HEK293 (cell line): ENCODE data around the gene ZNHIT3.

Experiments
- AEBP2 ChIP-seq: fragments of 450-650 bp; formaldehyde crosslinking; IDR thresholded peaks from 2 replicates; pipeline ENCODE4 v1.5.1; 2016; ENCODE audit warnings: missing biosample characterization, missing genetic modification characterization, borderline replicate concordance
- ATF2 ChIP-seq: fragments of 450-650 bp; formaldehyde crosslinking; IDR thresholded peaks from 2 replicates; pipeline ENCODE4 v1.5.1; 2016; ENCODE audit warnings: missing biosample characterization, missing genetic modification characterization, low read depth
- ELK4 ChIP-seq: IDR thresholded peaks from 2 replicates; pipeline ENCODE4 v1.6.1; 2011; ENCODE audit warnings: mild to moderate bottlenecking, low read depth, low read length, borderline replicate concordance
- GLIS2 ChIP-seq: fragments of 450-650 bp; formaldehyde crosslinking; IDR thresholded peaks from 2 replicates; pipeline ENCODE4 v1.5.1; 2016; ENCODE audit warnings: missing biosample characterization, missing genetic modification characterization
- HOXC10 ChIP-seq: sonication (generic); formaldehyde crosslinking; IDR thresholded peaks from 2 replicates; pipeline ENCODE4 v1.8.1; 2023; ENCODE audit warnings: mild to moderate bottlenecking, missing genetic modification reagents
- HOXD13 ChIP-seq: sonication (generic); formaldehyde crosslinking; IDR thresholded peaks from 2 replicates; pipeline ENCODE4 v1.8.0; 2022; ENCODE audit warnings: missing genetic modification reagents, borderline replicate concordance
- KLF1 ChIP-seq: fragments of 450-650 bp; formaldehyde crosslinking; IDR thresholded peaks from 2 replicates; pipeline ENCODE4 v1.5.1; 2016; ENCODE audit warnings: missing biosample characterization, missing genetic modification characterization
- KLF10 ChIP-seq: fragments of 450-650 bp; IDR thresholded peaks from 2 replicates; pipeline ENCODE4 v1.5.1; 2018; ENCODE audit warnings: missing biosample characterization, mild to moderate bottlenecking, missing genetic modification characterization
- KLF17 ChIP-seq: fragments of 450-650 bp; formaldehyde crosslinking; IDR thresholded peaks from 2 replicates; pipeline ENCODE4 v1.5.1; 2016; ENCODE audit warnings: missing biosample characterization, missing genetic modification characterization
- PATZ1 ChIP-seq: fragments of 450-650 bp; formaldehyde crosslinking; IDR thresholded peaks from 2 replicates; pipeline ENCODE4 v1.5.1; 2016; ENCODE audit warnings: missing biosample characterization, missing genetic modification characterization
- PRDM1 ChIP-seq: fragments of 450-650 bp; formaldehyde crosslinking; IDR thresholded peaks from 2 replicates; pipeline ENCODE4; 2016; ENCODE audit warnings: missing biosample characterization, missing genetic modification characterization
- YY2 ChIP-seq: fragments of 450-650 bp; formaldehyde crosslinking; IDR thresholded peaks from 2 replicates; pipeline ENCODE4 v1.5.1; 2016; ENCODE audit warnings: missing biosample characterization, missing genetic modification characterization
- ZBTB11 ChIP-seq: fragments of 450-650 bp; formaldehyde crosslinking; conservative IDR thresholded peaks from 2 replicates; pipeline ENCODE4 v1.5.1; 2016; ENCODE audit warnings: low read depth, missing biosample characterization, missing genetic modification characterization
- ZBTB8A ChIP-seq: fragments of 450-650 bp; formaldehyde crosslinking; IDR thresholded peaks from 2 replicates; pipeline ENCODE4 v1.5.1; 2016; ENCODE audit warnings: missing biosample characterization, missing genetic modification characterization
- ZNF121 ChIP-seq: fragments of 450-650 bp; formaldehyde crosslinking; IDR thresholded peaks from 2 replicates; pipeline ENCODE4 v1.5.1; 2016; ENCODE audit warnings: missing biosample characterization, missing genetic modification characterization
- ZNF146 ChIP-seq: fragments of 450-650 bp; formaldehyde crosslinking; IDR thresholded peaks from 2 replicates; pipeline ENCODE4 v1.5.1; 2016; ENCODE audit warnings: missing biosample characterization, missing genetic modification characterization
- ZNF169 ChIP-seq: fragments of 450-650 bp; formaldehyde crosslinking; IDR thresholded peaks from 2 replicates; pipeline ENCODE4 v1.5.1; 2016; ENCODE audit warnings: missing biosample characterization, missing genetic modification characterization
- ZNF175 ChIP-seq: fragments of 450-650 bp; formaldehyde crosslinking; IDR thresholded peaks from 2 replicates; pipeline ENCODE4 v1.5.1; 2016; ENCODE audit warnings: missing biosample characterization, missing genetic modification characterization
- ZNF266 ChIP-seq: fragments of 450-650 bp; formaldehyde crosslinking; IDR thresholded peaks from 2 replicates; pipeline ENCODE4 v1.5.1; 2016; ENCODE audit warnings: missing biosample characterization, missing genetic modification characterization, low read depth
- ZNF354C ChIP-seq: fragments of 450-650 bp; formaldehyde crosslinking; IDR thresholded peaks from 2 replicates; pipeline ENCODE4 v1.5.1; 2016; ENCODE audit warnings: missing biosample characterization, missing genetic modification characterization, low read depth, borderline replicate concordance
- ZNF585B ChIP-seq: fragments of 450-650 bp; formaldehyde crosslinking; IDR thresholded peaks from 2 replicates; pipeline ENCODE4 v1.5.1; 2016; ENCODE audit warnings: missing biosample characterization, missing genetic modification characterization
- ZNF654 ChIP-seq: fragments of 450-650 bp; formaldehyde crosslinking; IDR thresholded peaks from 2 replicates; pipeline ENCODE4 v1.5.1; 2016; ENCODE audit warnings: low read depth, missing biosample characterization, missing genetic modification characterization
- ZNF658 ChIP-seq: fragments of 450-650 bp; formaldehyde crosslinking; IDR thresholded peaks from 2 replicates; pipeline ENCODE4; 2016; ENCODE audit warnings: missing biosample characterization, missing genetic modification characterization
- ZNF776 ChIP-seq: fragments of 450-650 bp; formaldehyde crosslinking; IDR thresholded peaks from 2 replicates; pipeline ENCODE4 v1.5.0; 2017; ENCODE audit warnings: missing biosample characterization, missing genetic modification characterization, borderline replicate concordance
- ZNF777 ChIP-seq: fragments of 450-650 bp; formaldehyde crosslinking; IDR thresholded peaks from 2 replicates; pipeline ENCODE4 v1.5.1; 2017; ENCODE audit warnings: missing biosample characterization, missing genetic modification characterization, borderline replicate concordance
- ZSCAN16 ChIP-seq: fragments of 450-650 bp; formaldehyde crosslinking; IDR thresholded peaks from 2 replicates; pipeline ENCODE4 v1.5.1; 2016; ENCODE audit warnings: missing biosample characterization, missing genetic modification characterization
- ZSCAN18 ChIP-seq: fragments of 450-650 bp; formaldehyde crosslinking; IDR thresholded peaks from 2 replicates; pipeline ENCODE4 v1.5.1; 2016; ENCODE audit warnings: missing biosample characterization, missing genetic modification characterization

Gene ZNHIT3

GRCh38 chr17:36486204-36487194, at the start of gene ZNHIT3 (continued):
- no peak for TF ChIP-seq ZSCAN18 (tag by site-specific recombination)
- peak; percentile 49 for TF ChIP-seq KLF1
- TF ChIP-seq ZNF658 (tag by site-specific recombination): no peak
- TF ChIP-seq ATF2 (tag by site-specific recombination): no peak
- TF ChIP-seq GLIS2 (tag by site-specific recombination): peak; percentile 88
- no peak for TF ChIP-seq ZNF654 (tag by site-specific recombination)
- no peak for TF ChIP-seq ZNF776 (tag by site-specific recombination)
- TF ChIP-seq PATZ1 (tag by site-specific recombination): no peak
- no peak for TF ChIP-seq ZNF146 (tag by site-specific recombination)
- TF ChIP-seq KLF17: peak; percentile 83
- no peak for TF ChIP-seq ZNF266
- TF ChIP-seq ZNF175: no peak
- TF ChIP-seq ZBTB8A (tag by site-specific recombination): peak; percentile 63
- 0 out of 2 replicates have a peak, but pooled peaks have one; percentile 30 for TF ChIP-seq ZBTB11 (tag by site-specific recombination)
- no peak for TF ChIP-seq PRDM1
- no peak for TF ChIP-seq ZSCAN16 (tag by site-specific recombination)
- TF ChIP-seq ZNF169 (tag by site-specific recombination): no peak
- TF ChIP-seq YY2 (tag by site-specific recombination): peak; percentile 61
- no peak for TF ChIP-seq ZNF354C (tag by site-specific recombination)
- TF ChIP-seq AEBP2 (tag by site-specific recombination): no peak
- TF ChIP-seq ZNF777 (tag by site-specific recombination): no peak
- TF ChIP-seq ELK4: no peak
- no peak for TF ChIP-seq HOXC10 (CRISPR knock-in tag)
- TF ChIP-seq HOXD13 (CRISPR knock-in tag): no peak
- TF ChIP-seq ZNF121 (tag by site-specific recombination): no peak
- TF ChIP-seq KLF10 (tag by site-specific recombination): peak; percentile 86
- TF ChIP-seq ZNF585B (tag by site-specific recombination): no peak
